NCI-H2029 treated with DMSO at 0.1 percent for 48 hours (cell line): ENCODE results near the gene NTF3.

Experiments
- DNase-seq: peaks from one replicate; lab custom pipeline; 2025; lab: John Stamatoyannopoulos, UW

The NTF3 gene

GRCh38 chr12:5432011-5432400, at the start of gene NTF3:
Gene NTF3, plus strand, starts transcription at chr12:5432108. Its CDS starts 217 bp downstream, at chr12:5432325.
- DNase-seq, result no peak

- no peak for DNase-seq
Observed at GRCh38 chr12:5384015-5384414, 47.9 kb upstream of the NTF3 start.

- DNase-seq, result no peak
Observed at GRCh38 chr12:5388581-5389535, 43.0 kb upstream of the NTF3 start.

- DNase-seq, result no peak
Observed at GRCh38 chr12:5390174-5390799, 41.6 kb upstream of the NTF3 start.

GRCh38 chr12:5391653-5392052, 40.3 kb upstream of the NTF3 start:
- no peak for DNase-seq

- DNase-seq, result no peak
Observed at GRCh38 chr12:5392961-5393360, 38.9 kb upstream of the NTF3 start.

- DNase-seq, result peak; percentile 88
Observed at GRCh38 chr12:5395443-5396271, 36.3 kb upstream of the NTF3 start.

- no peak for DNase-seq
Observed at GRCh38 chr12:5396541-5396940, 35.4 kb upstream of the NTF3 start.

GRCh38 chr12:5399266-5399665, 32.6 kb upstream of the NTF3 start:
- no peak for DNase-seq

- DNase-seq, result no peak
Observed at GRCh38 chr12:5402009-5402935, 29.6 kb upstream of the NTF3 start.

- DNase-seq, result no peak
Observed at GRCh38 chr12:5403411-5403810, 28.5 kb upstream of the NTF3 start.

- DNase-seq, result no peak
Observed at GRCh38 chr12:5407034-5407856, 24.7 kb upstream of the NTF3 start.

GRCh38 chr12:5409619-5410018, 22.3 kb upstream of the NTF3 start:
- no peak for DNase-seq

GRCh38 chr12:5416571-5416970, 15.3 kb upstream of the NTF3 start:
- no peak for DNase-seq

GRCh38 chr12:5417500-5417899, 14.4 kb upstream of the NTF3 start:
- no peak for DNase-seq

- no peak for DNase-seq
Observed at GRCh38 chr12:5428332-5429221, 3.3 kb upstream of the NTF3 start.

GRCh38 chr12:5429741-5430557, 2.0 kb upstream of the NTF3 start:
- no peak for DNase-seq
